DND-41 (cell line): ENCODE results near the gene SGPL1.

ENCODE experiments used
- ATAC-seq: fragments of 200-7000 bp; cut with Tn5 transposase; 3 replicates; pipeline ENCODE4 v1.9.1; 2021; ENCODE audit warnings: low read depth; ENCODE audit not compliant: insufficient read depth
- DNase-seq: peaks from one replicate; pipeline ENCODE4 v3.0.0-alpha.2; 2020
- H2AFZ ChIP-seq: 2 replicates; pipeline ENCODE4 v1.6.0; 2012; ENCODE audit warnings: low read depth, low read length
- H3K27ac ChIP-seq: 2 replicates; pipeline ENCODE4 v1.5.1; 2012; ENCODE audit warnings: low read length, inconsistent platforms
- H3K27me3 ChIP-seq: fragments of 200-600 bp; sonication (generic); 2 replicates; pipeline ENCODE4 v1.6.0; 2012; ENCODE audit warnings: low read length, mild to moderate bottlenecking, inconsistent platforms; ENCODE audit not compliant: insufficient read depth, poor library complexity
- H3K36me3 ChIP-seq: 2 replicates; pipeline ENCODE4 v1.5.1; 2012; ENCODE audit warnings: low read length, inconsistent platforms; ENCODE audit not compliant: insufficient read depth
- H3K4me1 ChIP-seq: 2 replicates; pipeline ENCODE4 v1.5.1; 2012; ENCODE audit warnings: mild to moderate bottlenecking, low read length; ENCODE audit not compliant: insufficient read depth
- H3K4me2 ChIP-seq: 2 replicates; pipeline ENCODE4 v1.6.0; 2012; ENCODE audit warnings: mild to moderate bottlenecking, moderate library complexity, low read length, inconsistent platforms; ENCODE audit not compliant: insufficient read depth
- H3K4me3 ChIP-seq, 2 experiments: fragments of 200-600 bp in 1 of 2; shearing (Covaris generic) in 1 of 2; 2 replicates each; pipeline ENCODE4 v1.5.1; 2012 to 2016; ENCODE audit warnings: inconsistent platforms in 2 of 2, low read length in 2 of 2, mild to moderate bottlenecking in 2 of 2, low read depth in 1 of 2, moderate library complexity in 1 of 2
- H3K79me2 ChIP-seq: 2 replicates; pipeline ENCODE4 v1.6.0; 2012; ENCODE audit warnings: low read length, inconsistent platforms; ENCODE audit not compliant: insufficient read depth
- H3K9ac ChIP-seq: 2 replicates; pipeline ENCODE4 v1.6.0; 2012; ENCODE audit warnings: low read depth, mild to moderate bottlenecking, inconsistent platforms, low read length, moderate library complexity
- H3K9me3 ChIP-seq: 2 replicates; pipeline ENCODE4 v1.5.1; 2012; ENCODE audit warnings: low read length, moderate library complexity, mild to moderate bottlenecking, inconsistent platforms; ENCODE audit not compliant: insufficient read depth, severe bottlenecking
- H4K20me1 ChIP-seq: 2 replicates; pipeline ENCODE4 v1.6.0; 2012; ENCODE audit warnings: low read length; ENCODE audit not compliant: insufficient read depth
- EZH2 ChIP-seq: IDR thresholded peaks from 3 replicates; pipeline ENCODE4 v1.6.1; 2012; ENCODE audit warnings: borderline replicate concordance, low read depth, mild to moderate bottlenecking, moderate library complexity, low read length, inconsistent platforms; ENCODE audit not compliant: severe bottlenecking
- TF ChIP-seq, protein P1 (sequence below): IDR thresholded peaks from 2 replicates; pipeline ENCODE4 v1.5.1; 2012; ENCODE audit warnings: borderline replicate concordance, low read length, moderate library complexity, mild to moderate bottlenecking; ENCODE audit not compliant: poor library complexity, severe bottlenecking; ENCODE audit errors: extremely low read depth

Gene SGPL1

DNA sequence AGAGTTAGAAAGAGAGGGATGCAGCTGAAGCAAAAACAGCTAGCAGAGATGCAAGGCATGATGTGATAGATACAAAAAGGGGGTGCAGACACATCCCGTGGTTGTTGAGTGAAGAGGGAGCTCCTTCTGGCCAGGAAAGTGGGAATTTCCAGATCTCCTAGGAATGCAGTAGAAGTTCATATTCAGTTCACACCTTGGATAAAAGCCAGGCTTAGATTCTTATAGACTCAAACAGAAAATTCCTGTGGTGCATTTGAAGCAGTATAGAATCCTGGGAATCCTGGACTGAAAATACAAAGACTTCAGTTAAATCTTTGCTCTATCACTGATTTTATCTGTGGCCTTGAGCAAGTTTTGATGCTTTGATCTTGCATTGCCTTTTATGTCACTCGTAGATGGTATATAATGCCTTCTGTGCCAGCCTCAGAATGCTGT lies 33.9 kb downstream of the SGPL1 start:
- ATAC-seq = no peak
- Histone ChIP-seq H3K4me3 (no peak overlapping the region), H3K9me3 (no peaks in the 10 kb centered on the region), H2AFZ (no peak overlapping the region), H3K36me3 (peaks cover 47% of the 10 kb centered on the region), H3K79me2 (no peaks in the 10 kb centered on the region), H3K27me3 (no peaks in the 10 kb centered on the region), H4K20me1 (no peaks in the 10 kb centered on the region; the same call in 1 of the 2 replicates), H3K27ac (no peak overlapping the region), H3K4me1 (no peaks in the 10 kb centered on the region), H3K4me2 (no peak overlapping the region), H3K9ac (no peak overlapping the region)
- no peak for DNase-seq
- TF ChIP-seq EZH2 = no peak
- TF ChIP-seq, protein P1, sequence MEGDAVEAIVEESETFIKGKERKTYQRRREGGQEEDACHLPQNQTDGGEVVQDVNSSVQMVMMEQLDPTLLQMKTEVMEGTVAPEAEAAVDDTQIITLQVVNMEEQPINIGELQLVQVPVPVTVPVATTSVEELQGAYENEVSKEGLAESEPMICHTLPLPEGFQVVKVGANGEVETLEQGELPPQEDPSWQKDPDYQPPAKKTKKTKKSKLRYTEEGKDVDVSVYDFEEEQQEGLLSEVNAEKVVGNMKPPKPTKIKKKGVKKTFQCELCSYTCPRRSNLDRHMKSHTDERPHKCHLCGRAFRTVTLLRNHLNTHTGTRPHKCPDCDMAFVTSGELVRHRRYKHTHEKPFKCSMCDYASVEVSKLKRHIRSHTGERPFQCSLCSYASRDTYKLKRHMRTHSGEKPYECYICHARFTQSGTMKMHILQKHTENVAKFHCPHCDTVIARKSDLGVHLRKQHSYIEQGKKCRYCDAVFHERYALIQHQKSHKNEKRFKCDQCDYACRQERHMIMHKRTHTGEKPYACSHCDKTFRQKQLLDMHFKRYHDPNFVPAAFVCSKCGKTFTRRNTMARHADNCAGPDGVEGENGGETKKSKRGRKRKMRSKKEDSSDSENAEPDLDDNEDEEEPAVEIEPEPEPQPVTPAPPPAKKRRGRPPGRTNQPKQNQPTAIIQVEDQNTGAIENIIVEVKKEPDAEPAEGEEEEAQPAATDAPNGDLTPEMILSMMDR = no peak

DNA sequence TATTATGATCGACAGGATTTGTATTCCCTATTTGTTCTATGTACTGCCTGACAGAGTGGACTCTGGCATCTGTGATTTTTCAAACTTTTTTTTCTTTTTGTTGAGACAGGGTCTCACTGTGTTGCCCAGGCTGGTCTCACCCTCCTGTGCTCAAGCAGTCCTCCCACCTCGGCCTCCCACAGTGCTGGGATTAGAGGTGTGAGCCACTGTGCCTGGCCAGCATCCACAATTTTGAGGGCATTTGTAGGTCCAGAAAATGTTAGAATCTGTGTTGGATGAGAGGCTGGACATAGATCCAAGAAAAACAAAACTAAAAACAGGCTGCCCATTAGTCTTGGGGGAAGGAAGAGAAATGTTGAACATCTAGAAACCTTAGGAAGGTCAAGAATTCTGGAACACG lies 34.3 kb downstream of the SGPL1 start:
- H4K20me1 ChIP-seq = no peaks in the 10 kb centered on the region; the same call in 1 of the 2 replicates
- no peaks in the 10 kb centered on the region for H3K9me3 ChIP-seq
- peaks cover 52% of the 10 kb centered on the region for H3K36me3 ChIP-seq
- H3K4me1 ChIP-seq = no peaks in the 10 kb centered on the region
- no peak overlapping the region for H3K4me3 ChIP-seq
- no peak overlapping the region for H3K9ac ChIP-seq
- ATAC-seq (no peak), DNase-seq (no peak)
- H2AFZ ChIP-seq = no peak overlapping the region
- no peak overlapping the region for H3K27ac ChIP-seq
- TF ChIP-seq, protein P1 = no peak
- no peak for TF ChIP-seq EZH2
- H3K27me3 ChIP-seq = no peaks in the 10 kb centered on the region
- H3K4me2 ChIP-seq = no peak overlapping the region
- H3K79me2 ChIP-seq = no peaks in the 10 kb centered on the region

DNA sequence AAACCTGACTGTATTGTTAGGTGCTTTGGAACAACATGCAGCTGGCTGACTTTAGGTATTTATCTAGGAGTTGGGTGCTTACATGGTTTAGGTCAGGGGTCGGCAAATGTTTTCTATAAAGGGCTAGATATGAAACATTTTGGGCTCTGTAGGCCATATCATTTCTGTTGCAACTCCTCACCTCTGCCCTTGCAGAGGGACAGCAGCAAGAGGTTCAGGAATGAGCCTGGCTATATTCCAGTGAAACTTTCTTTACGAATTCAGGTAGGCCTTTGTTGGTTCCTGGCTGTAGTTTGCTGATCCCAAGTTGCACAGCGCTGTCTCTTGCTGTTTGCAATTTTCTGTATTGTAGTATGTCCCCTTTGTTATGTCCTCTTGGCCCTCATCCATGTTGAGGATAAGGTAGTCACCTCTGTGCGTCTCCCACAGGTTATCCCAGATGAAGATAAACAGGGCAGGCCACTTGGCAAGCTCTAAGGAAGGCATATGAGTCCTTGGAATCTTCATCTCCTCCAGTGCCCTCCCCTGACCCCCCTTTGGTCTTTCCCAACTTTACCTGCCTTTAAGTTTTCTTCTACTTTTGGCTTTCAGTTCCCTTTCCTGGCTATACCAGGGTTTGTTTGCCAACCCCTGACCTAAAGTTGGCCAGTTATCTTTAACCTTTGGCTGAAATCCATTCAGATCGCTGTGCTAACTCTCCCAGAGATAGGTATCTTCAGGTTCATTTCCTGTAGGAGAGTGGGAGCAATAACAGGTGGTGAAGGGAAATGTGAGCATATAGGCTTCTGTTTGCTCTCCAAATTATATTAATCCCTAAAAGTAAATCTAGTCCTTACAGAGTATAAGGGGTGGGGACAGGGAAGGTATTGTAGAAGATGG lies 36.1 kb downstream of the SGPL1 start:
- Histone ChIP-seq H3K27me3 (no peaks in the 10 kb centered on the region), H2AFZ (no peak overlapping the region), H3K79me2 (no peaks in the 10 kb centered on the region), H3K4me1 (no peaks in the 10 kb centered on the region), H3K9ac (no peak overlapping the region), H3K36me3 (peaks cover 60% of the 10 kb centered on the region), H3K27ac (no peak overlapping the region), H3K4me3 (no peak overlapping the region), H4K20me1 (no peaks in the 10 kb centered on the region; the same call in 1 of the 2 replicates), H3K4me2 (no peak overlapping the region), H3K9me3 (no peaks in the 10 kb centered on the region)
- TF ChIP-seq, protein P1 = no peak
- no peak for TF ChIP-seq EZH2
- DNase-seq (no peak), ATAC-seq (no peak)
